HG03432 (cell line): Measurements from ENCODE around the gene PTRH1.

Experiments used
- ATAC-seq: cut with Tn5 transposase; IDR thresholded peaks from one replicate; pipeline ENCODE4 v1.9.1; 2021; ENCODE audit warnings: mild to moderate bottlenecking, moderate library complexity; ENCODE audit not compliant: unreplicated experiment

Gene PTRH1

DNA sequence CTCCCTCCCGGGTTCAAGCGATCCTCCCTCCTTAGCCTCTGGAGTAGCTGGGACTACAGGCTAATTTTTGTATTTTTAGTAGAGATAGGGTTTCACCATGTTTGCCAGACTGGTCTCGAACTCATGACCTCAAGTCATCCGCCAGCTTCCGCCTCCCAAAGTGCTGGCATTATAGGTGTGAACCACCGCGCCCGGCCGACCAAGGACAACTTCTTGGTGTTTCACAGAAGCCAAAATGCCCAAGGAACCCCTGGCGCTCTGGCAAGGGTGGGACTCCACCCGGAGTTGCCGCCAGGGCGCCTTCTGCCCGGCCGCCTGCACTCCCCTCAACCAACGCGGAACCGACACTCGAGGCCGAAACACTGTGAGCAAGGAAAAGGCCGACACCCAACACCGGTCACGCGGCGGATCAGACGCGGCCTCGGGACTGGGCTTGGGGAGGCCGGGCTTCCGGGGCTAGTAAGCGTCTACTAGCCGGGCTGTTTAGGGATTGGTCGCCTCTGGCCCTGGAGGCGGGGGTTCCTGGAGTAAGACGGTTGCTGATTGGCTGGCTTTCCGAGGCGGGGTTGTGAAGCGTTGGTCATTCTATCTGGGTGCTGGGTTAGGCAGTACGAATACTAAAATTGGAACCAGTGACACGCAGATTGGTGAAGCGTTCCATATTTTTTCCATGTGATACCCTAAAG, 16.3 kb downstream of the PTRH1 start:
- peak; percentile 90 for ATAC-seq

GRCh38 chr9:127698386-127698785, 17.1 kb downstream of the PTRH1 start:
- no peak for ATAC-seq

GRCh38 chr9:127697575-127697974, 17.9 kb downstream of the PTRH1 start:
- no peak for ATAC-seq

- ATAC-seq, result no peak
Measured at GRCh38 chr9:127694890-127695720, 20.4 kb downstream of the PTRH1 start.

GRCh38 chr9:127693697-127694096, 21.8 kb downstream of the PTRH1 start:
- ATAC-seq, result no peak

DNA sequence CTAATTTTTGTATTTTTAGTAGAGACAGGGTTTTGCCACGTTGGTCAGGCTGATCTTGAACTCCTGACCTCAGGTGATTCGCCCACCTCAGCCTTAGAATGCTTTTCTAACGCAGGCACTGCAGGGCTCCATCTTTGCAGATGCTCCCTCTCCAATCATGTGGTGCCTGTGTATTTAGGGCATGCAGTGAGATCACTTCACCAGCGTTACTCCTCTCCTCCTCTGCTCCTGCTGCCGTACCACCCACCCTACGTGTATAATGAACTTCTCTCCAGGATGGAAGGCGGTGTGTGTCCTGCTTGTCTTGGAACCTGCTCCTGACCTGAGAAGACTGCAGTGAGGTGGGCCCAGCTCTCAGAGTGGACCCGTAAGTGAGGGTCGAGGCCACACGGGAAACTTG, 22.3 kb downstream of the PTRH1 start:
- no peak for ATAC-seq

- no peak for ATAC-seq
Measured at GRCh38 chr9:127692071-127692470, 23.4 kb downstream of the PTRH1 start.

DNA sequence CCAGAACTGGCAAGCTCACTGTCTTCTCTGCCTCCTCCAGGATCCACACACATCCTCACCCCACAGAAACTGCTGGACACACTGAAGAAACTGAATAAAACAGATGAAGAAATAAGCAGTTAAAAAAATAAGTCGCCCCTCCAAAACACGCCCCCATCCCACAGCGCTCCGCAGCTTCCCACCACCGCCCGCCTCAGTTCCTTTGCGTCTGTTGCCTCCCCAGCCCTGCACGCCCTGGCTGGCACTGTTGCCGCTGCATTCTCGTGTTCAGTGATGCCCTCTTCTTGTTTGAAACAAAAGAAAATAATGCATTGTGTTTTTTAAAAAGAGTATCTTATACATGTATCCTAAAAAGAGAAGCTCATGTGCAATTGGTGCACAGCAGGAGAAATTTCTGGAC, 24.7 kb downstream of the PTRH1 start:
- no peak for ATAC-seq

- ATAC-seq, result no peak
Measured at GRCh38 chr9:127689329-127690000, 26.0 kb downstream of the PTRH1 start.

- no peak for ATAC-seq
Measured at GRCh38 chr9:127686461-127687393, 28.7 kb downstream of the PTRH1 start.

DNA sequence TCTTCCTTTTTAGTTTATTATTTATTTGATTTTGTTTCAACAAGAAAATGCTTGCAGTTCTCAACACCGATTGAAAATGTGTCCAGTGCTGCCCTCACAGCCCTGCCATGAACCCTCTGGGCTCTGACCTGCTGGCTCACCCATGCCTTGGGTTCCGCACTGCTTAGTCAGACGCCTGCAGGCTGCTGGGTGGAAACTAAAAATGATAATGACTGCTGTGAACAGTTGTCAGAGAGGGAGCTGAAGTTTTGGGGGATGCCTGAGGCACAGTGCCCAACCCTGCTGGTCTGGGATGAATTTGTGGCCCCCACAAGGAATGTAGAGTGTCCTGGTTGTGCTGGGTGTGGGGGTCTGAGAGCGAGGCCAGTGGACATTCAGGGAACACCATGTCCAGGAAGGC, 30.9 kb downstream of the PTRH1 start:
- ATAC-seq, result no peak

DNA sequence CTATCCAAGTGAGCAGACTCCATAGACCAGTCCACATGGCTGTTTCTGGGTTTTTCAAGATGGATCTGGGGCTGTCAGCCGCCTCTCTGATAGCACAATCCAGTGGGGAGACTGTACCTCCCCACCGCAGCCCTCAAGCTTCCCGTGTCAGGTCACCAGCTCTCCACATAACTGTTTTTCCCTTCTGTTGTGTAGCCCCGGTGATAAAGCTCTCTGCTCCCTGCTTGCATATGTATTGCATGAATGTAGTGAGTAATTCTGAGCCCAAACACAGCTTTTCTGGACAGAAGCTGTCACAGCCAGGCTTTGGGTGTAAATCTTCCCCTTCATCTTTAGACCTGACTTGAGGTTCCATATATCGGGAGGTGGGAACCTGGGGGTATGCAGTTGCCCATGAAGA, 31.7 kb downstream of the PTRH1 start:
- ATAC-seq, result no peak

- ATAC-seq, result no peak
Measured at GRCh38 chr9:127682351-127683136, 32.9 kb downstream of the PTRH1 start.

- ATAC-seq, result no peak
Measured at GRCh38 chr9:127680846-127681245, 34.6 kb downstream of the PTRH1 start.

- ATAC-seq, result no peak
Measured at GRCh38 chr9:127680226-127680625, 35.2 kb downstream of the PTRH1 start.

GRCh38 chr9:127679506-127679905, 36.0 kb downstream of the PTRH1 start:
- no peak for ATAC-seq

- ATAC-seq, result no peak
Measured at GRCh38 chr9:127676638-127677037, 38.8 kb downstream of the PTRH1 start.

- no peak for ATAC-seq
Measured at GRCh38 chr9:127673234-127673633, 42.2 kb downstream of the PTRH1 start.

- ATAC-seq, result no peak
Measured at GRCh38 chr9:127667906-127668305, 47.6 kb downstream of the PTRH1 start.
